Cardiac muscle cell (in vitro differentiated cells and primary cell): ENCODE measurements around the gene LCLAT1. TPM values are rescaled to one million over a fixed set of nuclear protein-coding genes. Genes with fewer than 3 reads are reported as not detected.

ENCODE experiments used
- DNase-seq, 2 donors: peaks; one replicate each; pipeline versions ENCODE4 v3.0.0 to v3.0.0-alpha.2; 2010 to 2017; ENCODE audit warnings: low read depth in 1 of 2, low spot score in 1 of 2
- H3K27ac ChIP-seq: fragments of 200-600 bp; sonication (generic); 2 replicates; pipeline ENCODE4 v1.5.1; 2016
- H3K27me3 ChIP-seq: fragments of 200-600 bp; sonication (generic); 2 replicates; pipeline ENCODE4 v1.6.0; 2016; ENCODE audit warnings: control low read depth
- H3K36me3 ChIP-seq: fragments of 200-600 bp; sonication (generic); 2 replicates; pipeline ENCODE4 v1.5.1; 2016; ENCODE audit warnings: control low read depth
- H3K4me1 ChIP-seq: fragments of 200-600 bp; sonication (generic); 2 replicates; pipeline ENCODE4 v1.8.1; 2017; ENCODE audit warnings: low read depth, mild to moderate bottlenecking, mixed run types
- H3K4me3 ChIP-seq: fragments of 200-600 bp; sonication (generic); 2 replicates; pipeline ENCODE4 v1.5.1; 2016; ENCODE audit warnings: mild to moderate bottlenecking
- H3K9me3 ChIP-seq: fragments of 200-600 bp; sonication (generic); 2 replicates; pipeline ENCODE4 v1.5.1; 2017; ENCODE audit warnings: low read depth, mild to moderate bottlenecking, control low read depth
- CTCF ChIP-seq: IDR thresholded peaks from 2 replicates; pipeline ENCODE4 v1.5.1; 2012; ENCODE audit warnings: low read depth, mild to moderate bottlenecking, low read length
- polyA plus RNA-seq: library from polyadenylated mRNA; unstranded; fragments of >200 nt; fragmentation: Nextera tagmentation; extraction: Ambion mirVana; gene quantifications from 2 replicates; pipeline ENCODE4 v1.2.1, GENCODE V29; 2016
- total RNA-seq: library from RNA; depleted of rRNA; stranded (reverse); fragments of >200 nt; gene quantifications from 2 replicates; pipeline ENCODE4 v1.2.3, GENCODE V29; 2016

The LCLAT1 gene
- total and polyA plus RNA-seq, 2 experiments from 2014 or later = 19.6 to 25.5 TPM

GRCh38 chr2:30421026-30421603 is 25.9 kb upstream of the LCLAT1 start:
- Histone ChIP-seq H3K36me3 (no peaks in the 10 kb centered on the region), H3K27ac (peak overlapping the region; percentile 88), H3K4me3 (no peak overlapping the region), H3K9me3 (no peaks in the 10 kb centered on the region), H3K27me3 (no peaks in the 10 kb centered on the region), H3K4me1 (peaks cover 32% of the 10 kb centered on the region)
- TF ChIP-seq CTCF = no peak
- DNase-seq = no peak

- peak overlapping the region; percentile 88 for H3K27ac ChIP-seq
- H3K4me3 ChIP-seq = no peak overlapping the region
- H3K36me3 ChIP-seq = no peaks in the 10 kb centered on the region
- peak; percentile 82 to 84 for DNase-seq
- no peak for TF ChIP-seq CTCF
- peaks cover 32% of the 10 kb centered on the region for H3K4me1 ChIP-seq
- no peaks in the 10 kb centered on the region for H3K27me3 ChIP-seq
- no peaks in the 10 kb centered on the region for H3K9me3 ChIP-seq
Observed at GRCh38 chr2:30421604-30422443, 25.2 kb upstream of the LCLAT1 start.

GRCh38 chr2:30422444-30423040 is 24.5 kb upstream of the LCLAT1 start:
- H3K4me3 ChIP-seq = no peak overlapping the region
- no peaks in the 10 kb centered on the region for H3K9me3 ChIP-seq
- DNase-seq = peak in 1 of 2 donors; percentile 56
- no peak for TF ChIP-seq CTCF
- H3K27me3 ChIP-seq = no peaks in the 10 kb centered on the region
- H3K27ac ChIP-seq = peak overlapping the region; percentile 88
- no peaks in the 10 kb centered on the region for H3K36me3 ChIP-seq
- H3K4me1 ChIP-seq = peaks cover 32% of the 10 kb centered on the region

- Histone ChIP-seq H3K27me3 (no peaks in the 10 kb centered on the region), H3K9me3 (no peaks in the 10 kb centered on the region), H3K4me3 (no peak overlapping the region), H3K27ac (no peak overlapping the region), H3K36me3 (no peaks in the 10 kb centered on the region), H3K4me1 (peaks cover 32% of the 10 kb centered on the region)
- TF ChIP-seq CTCF = no peak
- DNase-seq = no peak
Observed at GRCh38 chr2:30424231-30424630, 22.8 kb upstream of the LCLAT1 start.

GRCh38 chr2:30425326-30425725 is 21.7 kb upstream of the LCLAT1 start:
- DNase-seq = no peak
- TF ChIP-seq CTCF = no peak
- H3K9me3 ChIP-seq = no peaks in the 10 kb centered on the region
- no peak overlapping the region for H3K27ac ChIP-seq
- peaks cover 25% of the 10 kb centered on the region for H3K4me1 ChIP-seq
- no peaks in the 10 kb centered on the region for H3K36me3 ChIP-seq
- no peak overlapping the region for H3K4me3 ChIP-seq
- H3K27me3 ChIP-seq = no peaks in the 10 kb centered on the region
